ENCODE measurements around the gene ZNF678.
"Not testable (repeated sequence)": the region's sequence is repeated elsewhere in the genome, so short reads cannot be mapped to it uniquely, and the experiment has no call there.

The ZNF678 gene

GRCh38 chr1:227673441-227673840 lies 110.1 kb downstream of the ZNF678 start:
- no peak overlapping the region for H3K4me3 ChIP-seq (ENCODE audit: low read length)
- no peak for TF ChIP-seq CTCF (conservative IDR thresholded peaks at IDR 0.05; ENCODE audit: low read depth, low read length)
- no peak for DNase-seq (ENCODE audit: low read depth)

GRCh38 chr1:227685807-227686206 lies 122.5 kb downstream of the ZNF678 start:
- DNase-seq (ENCODE audit: low read depth), result no peak
- H3K4me3 ChIP-seq (ENCODE audit: low read length), result no peak overlapping the region
- no peak for TF ChIP-seq CTCF (conservative IDR thresholded peaks at IDR 0.05; ENCODE audit: low read depth, low read length)

- no peak for DNase-seq (ENCODE audit: low read depth)
- no peak overlapping the region for H3K4me3 ChIP-seq (ENCODE audit: low read length)
- no peak for TF ChIP-seq CTCF (conservative IDR thresholded peaks at IDR 0.05; ENCODE audit: low read depth, low read length)
Measured at GRCh38 chr1:227697321-227697864, 134.0 kb downstream of the ZNF678 start.

GRCh38 chr1:227701631-227702030 lies 138.3 kb downstream of the ZNF678 start:
- not testable (repeated sequence) for H3K4me3 ChIP-seq (ENCODE audit: low read length); DNase-seq (ENCODE audit: low read depth)

- no peak for DNase-seq (ENCODE audit: low read depth)
- no peak for TF ChIP-seq CTCF (conservative IDR thresholded peaks at IDR 0.05; ENCODE audit: low read depth, low read length)
Measured at GRCh38 chr1:227707846-227708245, 144.5 kb downstream of the ZNF678 start.

GRCh38 chr1:227709451-227709850 lies 146.1 kb downstream of the ZNF678 start:
- DNase-seq (ENCODE audit: low read depth), result no peak
- H3K4me3 ChIP-seq (ENCODE audit: low read length), result no peak overlapping the region
- TF ChIP-seq CTCF (conservative IDR thresholded peaks at IDR 0.05; ENCODE audit: low read depth, low read length), result no peak

More at GRCh38 chr1:227707846-227708245, 144.5 kb downstream of the ZNF678 start:
- no peak overlapping the region for H3K4me3 ChIP-seq (ENCODE audit: low read length)

GRCh38 chr1:227710474-227710873 lies 147.1 kb downstream of the ZNF678 start:
- H3K4me3 ChIP-seq (ENCODE audit: low read length); DNase-seq (ENCODE audit: low read depth): not testable (repeated sequence)

- TF ChIP-seq CTCF (conservative IDR thresholded peaks at IDR 0.05; ENCODE audit: low read depth, low read length), result no peak
- DNase-seq (ENCODE audit: low read depth), result no peak
- H3K4me3 ChIP-seq (ENCODE audit: low read length), result no peak overlapping the region
Measured at GRCh38 chr1:227712648-227713047, 149.3 kb downstream of the ZNF678 start.
